Heart left ventricle (tissue), 16 donors: ENCODE results near the gene VWA8. TPM values are rescaled to one million over a fixed set of nuclear protein-coding genes. Genes with fewer than 3 reads are reported as not detected.

ENCODE experiments used
- ATAC-seq, 4 donors: fragments of 200-7000 bp; cut with Tn5 transposase; one replicate each; pipeline ENCODE4 v1.9.1; 2020 to 2022; ENCODE audit warnings: moderate library complexity in 4 of 4, mild to moderate bottlenecking in 3 of 4, moderate number of reproducible peaks in 1 of 4
- DNase-seq, 5 donors: peaks; one replicate each; pipeline ENCODE4 v3.0.0-alpha.2; 2020
- H3K27ac ChIP-seq, 12 donors: fragments of 200-600 bp; sonication (generic) in 4 of 12; one replicate each; pipeline versions ENCODE4 v1.5.0 to v1.8.0; 2016 to 2022; ENCODE audit warnings: mild to moderate bottlenecking in 2 of 12
- H3K27me3 ChIP-seq, 9 donors: fragments of 200-600 bp; sonication (generic) in 2 of 9; one replicate each; pipeline versions ENCODE4 v1.5.1 to v1.8.0; 2016 to 2022; ENCODE audit warnings: mild to moderate bottlenecking in 3 of 9
- H3K36me3 ChIP-seq, 9 donors: fragments of 200-600 bp; sonication (generic) in 2 of 9; one replicate each; pipeline versions ENCODE4 v1.5.0 to v1.8.0; 2018 to 2022; ENCODE audit warnings: mild to moderate bottlenecking in 2 of 9
- H3K4me1 ChIP-seq, 12 donors: fragments of 200-600 bp; sonication (generic) in 4 of 12; one replicate each; pipeline versions ENCODE4 v1.5.0 to v1.8.0; 2016 to 2022; ENCODE audit warnings: mild to moderate bottlenecking in 3 of 12
- H3K4me3 ChIP-seq, 12 donors: fragments of 200-600 bp; sonication (generic) in 4 of 12; one replicate each; pipeline versions ENCODE4 v1.5.0 to v1.8.0; 2017 to 2022; ENCODE audit warnings: mild to moderate bottlenecking in 9 of 12, moderate library complexity in 4 of 12
- H3K9me3 ChIP-seq, 12 donors: fragments of 200-600 bp; sonication (generic) in 4 of 12; one replicate each; pipeline versions ENCODE4 v1.5.0 to v1.8.0; 2016 to 2022; ENCODE audit warnings: mild to moderate bottlenecking in 1 of 12
- POLR2A ChIP-seq, 2 donors: fragments of 450-650 bp; IDR thresholded peaks; one replicate each; pipeline ENCODE4 v1.6.1; 2017; ENCODE audit warnings: antibody characterized with exemption in 2 of 2, mild to moderate bottlenecking in 2 of 2, moderate library complexity in 2 of 2
- WGBS, 4 donors: extraction: QIAGEN DNeasy Blood & Tissue Kit in 2 of 4; methylation state at CpG; one replicate each; pipeline versions ENCODE4 v1.1.5 to v1.1.7; 2013 to 2018; 5-methylcytosine and 5-hydroxymethylcytosine counted together
- intact Hi-C, 10 donors: fragments of 100-400 bp; cut with DNase I; formaldehyde crosslinking; loops; one replicate each; pipeline versions ENCODE4 v1.11.1 to v1.14.2; 2022
- polyA plus RNA-seq, 2 donors: library from polyadenylated mRNA; stranded (reverse); fragments of 200-250 nt; gene quantifications; one replicate each; pipeline ENCODE4 v1.2.3, GENCODE V29; 2013
- total RNA-seq, 9 donors: library from RNA; depleted of rRNA in 2 of 9; stranded (reverse); fragments of >200 nt in 2 of 9; fragmentation: NEBNext Ultra II Directional in 3 of 9; extraction: Animal tissue kit (Norgen Biotek cat#: 25700) in 3 of 9; gene quantifications; one replicate each; pipeline versions ENCODE4 v1.1.0 to v1.2.4, GENCODE V29; 2016 to 2023
- TF ChIP-seq, protein P1 (sequence below), 12 donors: fragments of 200-600 bp; sonication (generic) in 4 of 12; IDR thresholded peaks; one replicate each; pipeline versions ENCODE4 v1.5.0 to v1.8.0; 2018 to 2022; ENCODE audit warnings: antibody characterized with exemption in 12 of 12, mild to moderate bottlenecking in 5 of 12
- donor health status: ischemic (EF 13 %, LVEDD 7.1; RV severe dilation, severe dysfunction).
- donor health status: healthy with polysubstance abuse.
- donor health status: DM: no; HTN: yes; CAD: no.
- donor health status: DM: no; HTN: no; CAD: no.
- donor health status: ischemic (EF 25% LVEDD 6.9; RV normal size, moderate dysfunction).
- donor health status: ischemic (EF 25% LVEDD 5.7; RV mildly dilated, moderate dysfunction).
- donor health status: healthy.
- donor health status: DM: yes; HTN: yes; CAD: no.
- donor health status: ischemic (EF 35%, LVEDD 5.7; RV mildly dilated, moderate dysfunction).
- donor health status: nonischemic (EF 11% LVEDD 7.7; RV severe dilation, severe dysfunction).
- donor health status: DM: yes; HTN: yes; CAD: no.
- donor health status: PGD.
- donor health status: ischemic (EF 29% LVEDD 5.4; RV normal size, mild dysfunction).
- donor health status: nonischemic (EF 23%, LVEDD 6.1; RV moderate dilation, normal function).

VWA8 gene
- total and polyA plus RNA-seq, 11 donors: 12.1 to 64.1 (median 41.8) TPM

DNA sequence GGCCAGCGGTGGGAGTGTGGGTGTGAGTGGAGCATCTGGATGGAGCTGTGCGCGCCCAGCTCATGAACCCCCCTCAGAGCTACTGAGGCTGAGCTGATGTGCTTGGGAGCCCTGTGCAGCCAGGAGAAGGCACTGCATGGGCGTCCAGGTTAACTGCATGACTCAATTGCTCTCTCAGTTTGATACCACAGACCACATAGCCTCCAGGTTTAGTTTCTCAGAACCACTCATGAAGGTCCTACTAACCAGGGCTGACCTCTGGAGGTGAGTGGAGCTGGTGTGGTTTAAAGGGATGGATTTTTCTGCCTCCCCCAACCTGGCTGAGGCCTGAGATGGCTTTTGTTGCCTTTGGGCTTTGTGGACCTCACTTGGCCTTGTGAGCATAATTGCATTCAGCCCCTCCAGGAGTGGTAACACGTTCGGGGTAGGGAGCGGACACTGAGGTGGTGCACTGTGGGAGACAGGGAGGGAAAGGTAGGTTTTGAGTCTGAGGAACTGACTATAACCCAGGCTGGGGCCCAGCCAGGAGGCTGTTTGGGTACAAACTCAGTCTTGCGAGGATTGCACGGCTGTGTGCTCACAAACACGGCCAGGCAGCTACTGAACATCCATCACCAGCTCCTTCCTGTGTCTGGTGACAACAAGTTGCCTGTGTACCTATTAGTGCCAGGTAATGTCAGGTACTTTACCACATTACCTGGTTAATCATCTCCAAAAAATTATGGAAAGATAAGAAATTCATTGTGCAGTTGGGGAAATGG, 406.1 kb downstream of the VWA8 start:
- Histone ChIP-seq H3K4me1 (no peaks in the 10 kb centered on the region), H3K27ac (no peak overlapping the region), H3K27me3 (no peaks in the 10 kb centered on the region), H3K36me3 (no peaks in the 10 kb centered on the region), H3K9me3 (no peaks in the 10 kb centered on the region), H3K4me3 (no peak overlapping the region)
- DNase-seq (no peak), ATAC-seq (no peak)
- whole genome bisulfite sequencing, 4 donors: 89 to 95% (median 92%) methylated on average over 10 of the region's 10 CpGs
- intact Hi-C loops: no loop called here
- TF ChIP-seq, protein P1, sequence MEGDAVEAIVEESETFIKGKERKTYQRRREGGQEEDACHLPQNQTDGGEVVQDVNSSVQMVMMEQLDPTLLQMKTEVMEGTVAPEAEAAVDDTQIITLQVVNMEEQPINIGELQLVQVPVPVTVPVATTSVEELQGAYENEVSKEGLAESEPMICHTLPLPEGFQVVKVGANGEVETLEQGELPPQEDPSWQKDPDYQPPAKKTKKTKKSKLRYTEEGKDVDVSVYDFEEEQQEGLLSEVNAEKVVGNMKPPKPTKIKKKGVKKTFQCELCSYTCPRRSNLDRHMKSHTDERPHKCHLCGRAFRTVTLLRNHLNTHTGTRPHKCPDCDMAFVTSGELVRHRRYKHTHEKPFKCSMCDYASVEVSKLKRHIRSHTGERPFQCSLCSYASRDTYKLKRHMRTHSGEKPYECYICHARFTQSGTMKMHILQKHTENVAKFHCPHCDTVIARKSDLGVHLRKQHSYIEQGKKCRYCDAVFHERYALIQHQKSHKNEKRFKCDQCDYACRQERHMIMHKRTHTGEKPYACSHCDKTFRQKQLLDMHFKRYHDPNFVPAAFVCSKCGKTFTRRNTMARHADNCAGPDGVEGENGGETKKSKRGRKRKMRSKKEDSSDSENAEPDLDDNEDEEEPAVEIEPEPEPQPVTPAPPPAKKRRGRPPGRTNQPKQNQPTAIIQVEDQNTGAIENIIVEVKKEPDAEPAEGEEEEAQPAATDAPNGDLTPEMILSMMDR (IDR thresholded peaks at IDR 0.05): no peak

DNA sequence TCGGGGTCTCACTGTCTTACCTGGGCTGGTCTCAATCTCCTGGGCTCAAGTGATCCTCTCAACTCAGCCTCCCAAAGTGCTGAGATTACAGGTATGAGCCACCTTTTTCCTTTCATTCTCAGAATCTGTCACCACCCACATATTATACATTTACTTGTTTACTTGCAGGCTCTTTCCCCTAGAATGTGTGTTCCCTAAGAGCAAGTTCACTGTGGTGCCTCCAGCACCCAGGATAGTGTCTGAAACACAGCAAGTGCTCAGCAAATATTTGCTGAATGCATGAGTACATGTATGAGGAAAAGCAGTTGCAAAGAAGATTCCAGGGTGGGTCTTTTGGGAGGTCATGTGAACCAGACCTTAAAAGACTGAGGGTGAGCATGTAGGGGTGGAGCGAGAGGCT, 406.7 kb downstream of the VWA8 start:
- ATAC-seq: no peak
- H3K4me1 ChIP-seq: no peaks in the 10 kb centered on the region
- 90 to 95% (median 92%) methylated on average over 2 of the region's 2 CpGs for whole genome bisulfite sequencing, 4 donors
- no peak overlapping the region for H3K27ac ChIP-seq
- H3K4me3 ChIP-seq: no peak overlapping the region
- no peak for DNase-seq
- no peak for TF ChIP-seq POLR2A (IDR thresholded peaks at IDR 0.05)
- TF ChIP-seq, protein P1 (IDR thresholded peaks at IDR 0.05): no peak
- intact Hi-C loops: no loop called here
- H3K36me3 ChIP-seq: no peaks in the 10 kb centered on the region
- H3K9me3 ChIP-seq: no peaks in the 10 kb centered on the region
- no peaks in the 10 kb centered on the region for H3K27me3 ChIP-seq

DNA sequence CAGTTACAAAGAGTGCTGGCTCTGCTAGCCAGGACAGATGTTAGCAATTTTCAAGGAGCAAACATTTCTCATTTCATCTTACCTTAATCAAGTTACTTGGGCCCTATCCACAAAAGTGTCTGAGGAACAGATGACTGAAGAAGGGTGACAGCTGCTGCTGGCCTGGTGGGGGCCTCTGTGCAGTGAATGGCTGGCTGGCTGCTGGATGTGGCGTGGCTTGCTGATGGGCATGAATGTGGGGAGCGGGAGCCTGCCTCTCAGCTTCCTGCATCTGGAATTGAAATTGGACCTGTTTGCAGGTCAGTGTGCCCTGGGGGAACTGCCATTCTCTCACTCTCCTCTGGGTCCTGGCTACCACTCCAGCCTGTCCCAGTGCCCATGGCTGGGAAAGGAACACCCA, 408.9 kb downstream of the VWA8 start:
- TF ChIP-seq, protein P1 (IDR thresholded peaks at IDR 0.05): no peak
- no peak for TF ChIP-seq POLR2A (IDR thresholded peaks at IDR 0.05)
- no peak overlapping the region for H3K4me3 ChIP-seq
- intact Hi-C loops: no loop called here
- no peak for DNase-seq
- no peaks in the 10 kb centered on the region for H3K9me3 ChIP-seq
- peaks cover 3 to 18% (median 12%) of the 10 kb centered on the region in 12 donors for H3K4me1 ChIP-seq
- H3K27me3 ChIP-seq: no peaks in the 10 kb centered on the region
- H3K36me3 ChIP-seq: no peaks in the 10 kb centered on the region
- 91 to 100% (median 94%) methylated on average over 2 of the region's 2 CpGs for WGBS, 4 donors
- H3K27ac ChIP-seq: no peak overlapping the region
- no peak for ATAC-seq

DNA sequence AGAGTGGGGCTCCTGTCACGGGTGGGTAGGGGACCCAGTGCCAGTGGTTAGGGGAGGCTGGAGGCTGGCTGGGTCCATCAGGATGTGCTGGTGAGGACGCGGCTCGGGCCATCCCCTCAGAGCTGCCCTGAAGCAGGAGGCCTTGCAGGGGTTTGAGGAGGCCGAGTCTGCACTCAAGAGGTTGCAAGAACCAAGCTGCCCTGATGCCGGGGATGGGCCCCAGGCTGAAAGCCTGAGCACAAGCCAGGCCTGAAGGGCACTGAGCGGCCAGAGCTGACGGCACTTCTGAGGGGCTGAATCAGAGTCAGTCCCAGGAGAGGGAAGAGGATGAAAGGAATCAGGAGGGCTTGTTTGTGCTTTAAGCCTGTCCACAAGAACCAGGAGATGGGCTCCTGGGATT, 410.6 kb downstream of the VWA8 start:
- whole genome bisulfite sequencing, 4 donors: 95 to 100% (median 98%) methylated on average over 2 to 8 of the region's 8 CpGs
- Histone ChIP-seq H3K4me3 (no peak overlapping the region), H3K9me3 (no peaks in the 10 kb centered on the region), H3K27ac (no peak overlapping the region), H3K27me3 (no peaks in the 10 kb centered on the region), H3K36me3 (no peaks in the 10 kb centered on the region), H3K4me1 (peaks cover 3 to 22% (median 16%) of the 10 kb centered on the region in 12 donors)
- TF ChIP-seq POLR2A (IDR thresholded peaks at IDR 0.05): no peak
- TF ChIP-seq, protein P1 (IDR thresholded peaks at IDR 0.05): no peak
- intact Hi-C loops: no loop called here
- DNase-seq (no peak), ATAC-seq (no peak)
